H1 (cell line): ENCODE data around the gene OR2T4. TPM values are rescaled to one million over a fixed set of nuclear protein-coding genes. Genes with fewer than 3 reads are reported as not detected.

Experiments used
- CTCF ChIA-PET: fragments of 300-600 bp; sonication (Branson Sonifier 250); formaldehyde crosslinking; loops from one replicate; lab custom pipeline; 2021; ENCODE audit not compliant: partially characterized antibody; lab: Charles Lee
- POLR2A ChIA-PET: fragments of 300-600 bp; sonication (Branson Sonifier 250); formaldehyde crosslinking; loops from one replicate; lab custom pipeline; 2021; ENCODE audit warnings: inconsistent platforms; ENCODE audit not compliant: partially characterized antibody; lab: Charles Lee
- DNase-seq, 2 experiments: peaks; one replicate each; pipeline versions ENCODE4 v3.0.0 to v3.0.0-alpha.2; 2010 to 2022; ENCODE audit warnings: low spot score in 2 of 2, low read depth in 1 of 2, mixed read lengths in 1 of 2
- FAIRE-seq: peaks from 2 replicates; lab custom pipeline; 2011; peaks lifted over from hg19 to GRCh38; lab: Jason Lieb, UNC
- H2AFZ ChIP-seq: 2 replicates; pipeline ENCODE4 v1.8.1; 2012; ENCODE audit warnings: low read length, inconsistent platforms
- H2AK5ac ChIP-seq: 2 replicates; pipeline ENCODE4 v1.6.1; 2013; ENCODE audit warnings: low read depth, low read length
- H2BK120ac ChIP-seq: replicated peaks from 2 replicates; pipeline ENCODE3; 2013; ENCODE audit warnings: low read depth, low read length, inconsistent platforms
- H2BK12ac ChIP-seq: 2 replicates; pipeline ENCODE4 v1.6.1; 2013; ENCODE audit warnings: low read depth, low read length
- H2BK15ac ChIP-seq: 2 replicates; pipeline ENCODE4 v1.6.1; 2013; ENCODE audit warnings: low read length
- H2BK20ac ChIP-seq: 2 replicates; pipeline ENCODE4 v1.6.1; 2013; ENCODE audit warnings: low read length
- H2BK5ac ChIP-seq: 2 replicates; pipeline ENCODE4 v1.6.1; 2013; ENCODE audit warnings: low read depth, low read length
- H3K14ac ChIP-seq: 2 replicates; pipeline ENCODE4 v1.6.1; 2013; ENCODE audit warnings: inconsistent platforms; ENCODE audit not compliant: insufficient read length
- H3K18ac ChIP-seq: 2 replicates; pipeline ENCODE4 v1.6.1; 2013; ENCODE audit warnings: low read length; ENCODE audit errors: extremely low read depth
- H3K23ac ChIP-seq: 2 replicates; pipeline ENCODE4 v1.6.1; 2013; ENCODE audit warnings: inconsistent platforms; ENCODE audit not compliant: insufficient read length
- H3K23me2 ChIP-seq: 2 replicates; pipeline ENCODE4 v1.6.1; 2013; ENCODE audit warnings: low read depth, low read length
- H3K27ac ChIP-seq: 2 replicates; pipeline ENCODE4 v1.6.1; 2011; ENCODE audit warnings: low read depth, low read length, inconsistent platforms
- H3K27me3 ChIP-seq, 4 experiments: replicated peaks in 1 of 4; 1 replicate in 1 of 4; 2 replicates in 3 of 4; pipeline versions ENCODE4 v1.6.1 to v1.8.1; 2011 to 2013; ENCODE audit warnings: low read length in 3 of 4, mild to moderate bottlenecking in 3 of 4, inconsistent platforms in 2 of 4, mixed read lengths in 2 of 4, moderate library complexity in 1 of 4; ENCODE audit not compliant: control insufficient read depth in 3 of 4, insufficient read depth in 3 of 4; ENCODE audit errors: extremely low read depth in 1 of 4
- H3K36me3 ChIP-seq, 4 experiments: 2 replicates each; pipeline versions ENCODE4 v1.6.1 to v1.8.1; 2011 to 2013; ENCODE audit warnings: mild to moderate bottlenecking in 4 of 4, low read length in 3 of 4, moderate library complexity in 2 of 4, control low read depth in 1 of 4, inconsistent platforms in 1 of 4; ENCODE audit not compliant: insufficient read depth in 4 of 4, control insufficient read depth in 2 of 4
- H3K4ac ChIP-seq: replicated peaks from 2 replicates; pipeline ENCODE3; 2013; ENCODE audit warnings: low read length, low read depth, mixed read lengths, inconsistent platforms; ENCODE audit not compliant: insufficient read length
- H3K4me1 ChIP-seq, 4 experiments: replicated peaks in 1 of 4; 1 replicate in 1 of 4; 2 replicates in 3 of 4; pipeline versions ENCODE4 v1.6.1 to v1.8.1; 2011 to 2013; ENCODE audit warnings: low read length in 3 of 4, inconsistent platforms in 2 of 4, mixed read lengths in 1 of 4; ENCODE audit not compliant: insufficient read depth in 4 of 4, control insufficient read depth in 3 of 4
- H3K4me2 ChIP-seq, 2 experiments: 2 replicates each; pipeline versions ENCODE4 v1.6.1 to v1.8.1; 2011 to 2013; ENCODE audit warnings: low read depth in 2 of 2, low read length in 2 of 2, control low read depth in 1 of 2, inconsistent platforms in 1 of 2, mild to moderate bottlenecking in 1 of 2; ENCODE audit not compliant: insufficient read depth in 1 of 2
- H3K4me3 ChIP-seq, 4 experiments: fragments of 200-600, 300-600 bp in 1 of 4; sonication (generic), shearing (Covaris generic), sonication (Bioruptor Twin) in 1 of 4; 2 replicates each; pipeline versions ENCODE4 v1.5.1 to v1.8.1; 2011 to 2016; ENCODE audit warnings: low read length in 4 of 4, low read depth in 3 of 4, control low read depth in 2 of 4, inconsistent platforms in 2 of 4, mild to moderate bottlenecking in 2 of 4, mixed read lengths in 1 of 4, moderate library complexity in 1 of 4; ENCODE audit not compliant: insufficient read depth in 2 of 4; ENCODE audit errors: extremely low read depth in 1 of 4
- H3K56ac ChIP-seq: replicated peaks from 2 replicates; pipeline ENCODE3; 2013; ENCODE audit warnings: low read depth, mild to moderate bottlenecking, mixed read lengths, low read length, inconsistent platforms; ENCODE audit not compliant: insufficient read length
- H3K79me1 ChIP-seq: 2 replicates; pipeline ENCODE4 v1.6.1; 2013; ENCODE audit warnings: low read depth, low read length, control low read depth
- H3K79me2 ChIP-seq, 2 experiments: 2 replicates each; pipeline versions ENCODE4 v1.6.1 to v1.8.1; 2012 to 2013; ENCODE audit warnings: low read length in 2 of 2, mild to moderate bottlenecking in 2 of 2, inconsistent platforms in 1 of 2; ENCODE audit not compliant: insufficient read depth in 2 of 2, control insufficient read depth in 1 of 2
- H3K9ac ChIP-seq, 4 experiments: replicated peaks in 1 of 4; 1 replicate in 1 of 4; 2 replicates in 3 of 4; pipeline versions ENCODE4 v1.6.1 to v1.8.1; 2011 to 2013; ENCODE audit warnings: low read depth in 3 of 4, low read length in 3 of 4, control low read depth in 2 of 4, mild to moderate bottlenecking in 2 of 4, moderate library complexity in 2 of 4, inconsistent platforms in 1 of 4; ENCODE audit errors: extremely low read depth in 1 of 4
- H3K9me3 ChIP-seq, 2 experiments: 2 replicates each; pipeline versions ENCODE4 v1.6.1 to v1.8.1; 2012 to 2013; ENCODE audit warnings: mild to moderate bottlenecking in 2 of 2, moderate library complexity in 2 of 2, control low read depth in 1 of 2, inconsistent platforms in 1 of 2, low read depth in 1 of 2, low read length in 1 of 2, mixed read lengths in 1 of 2; ENCODE audit not compliant: insufficient read depth in 2 of 2
- H4K20me1 ChIP-seq, 2 experiments: replicated peaks in 1 of 2; 2 replicates each; pipeline versions ENCODE3 to v1.8.1; 2011 to 2013; ENCODE audit warnings: inconsistent platforms in 2 of 2, low read length in 2 of 2, mild to moderate bottlenecking in 1 of 2; ENCODE audit not compliant: insufficient read depth in 2 of 2, control insufficient read depth in 1 of 2
- H4K5ac ChIP-seq: 2 replicates; pipeline ENCODE4 v1.6.1; 2013; ENCODE audit warnings: low read length, low read depth, mixed read lengths, inconsistent platforms; ENCODE audit not compliant: insufficient read length
- H4K8ac ChIP-seq: 2 replicates; pipeline ENCODE4 v1.8.0; 2013; ENCODE audit warnings: mild to moderate bottlenecking, moderate library complexity, low read length, inconsistent platforms; ENCODE audit not compliant: insufficient read depth; ENCODE audit errors: extremely low read depth
- H4K91ac ChIP-seq: replicated peaks from 2 replicates; pipeline ENCODE3; 2013; ENCODE audit warnings: low read length, mixed read lengths, inconsistent platforms; ENCODE audit not compliant: insufficient read length
- CTCF ChIP-seq, 3 experiments: IDR thresholded peaks; 1 replicate in 2 of 3; 2 replicates in 1 of 3; pipeline versions ENCODE4 v1.5.1 to v1.6.1; 2011; ENCODE audit warnings: low read length in 3 of 3, mild to moderate bottlenecking in 3 of 3, inconsistent platforms in 2 of 3, low read depth in 1 of 3, moderate library complexity in 1 of 3; ENCODE audit not compliant: insufficient read depth in 1 of 3; ENCODE audit errors: control extremely low read depth in 1 of 3
- EGR1 ChIP-seq: IDR thresholded peaks from 2 replicates; pipeline ENCODE4 v1.6.1; 2011; ENCODE audit warnings: low read depth, low read length, borderline replicate concordance
- EP300 ChIP-seq, 2 experiments: IDR thresholded peaks; 1 replicate in 1 of 2; 2 replicates in 1 of 2; pipeline ENCODE4 v1.6.1; 2011 to 2012; ENCODE audit warnings: low read depth in 2 of 2, low read length in 2 of 2, mild to moderate bottlenecking in 2 of 2, borderline replicate concordance in 1 of 2, inconsistent platforms in 1 of 2, moderate library complexity in 1 of 2
- JUND ChIP-seq: IDR thresholded peaks from 2 replicates; pipeline ENCODE4 v1.6.1; 2011; ENCODE audit warnings: mild to moderate bottlenecking, improper control_type of control experiment, low read length
- KDM4A ChIP-seq: IDR thresholded peaks from one replicate; pipeline ENCODE4 v1.7.1; 2012; ENCODE audit warnings: low read depth, mild to moderate bottlenecking, moderate library complexity, low read length, inconsistent platforms; ENCODE audit not compliant: severe bottlenecking
- PHF8 ChIP-seq: fragments of 200-600 bp; sonication (generic); conservative IDR thresholded peaks from 2 replicates; pipeline ENCODE4 v1.7.1; 2012; ENCODE audit warnings: low read depth, mild to moderate bottlenecking, inconsistent platforms, low read length, moderate library complexity
- RXRA ChIP-seq: IDR thresholded peaks from 2 replicates; pipeline ENCODE4 v1.6.1; 2011; ENCODE audit warnings: low read depth, mild to moderate bottlenecking, low read length, moderate library complexity; ENCODE audit not compliant: insufficient read depth
- SP1 ChIP-seq: IDR thresholded peaks from 2 replicates; pipeline ENCODE4 v1.6.1; 2011; ENCODE audit warnings: low read depth, low read length
- WGBS, 2 experiments: shearing (Covaris generic) in 1 of 2; methylation state at CpG; one replicate each; pipeline versions ENCODE4 v1.1.6 to v1.1.7; 2013 to 2015; ENCODE audit warnings: low lambda C conversion rate in 2 of 2, mixed read lengths in 2 of 2, inconsistent platforms in 1 of 2, low coverage in 1 of 2, missing lambda C conversion rate in 1 of 2; ENCODE audit not compliant: insufficient replicate concordance in 2 of 2, insufficient coverage in 1 of 2, insufficient read length in 1 of 2; ENCODE audit errors: extremely low coverage in 1 of 2, missing lambda C conversion rate in 1 of 2; 5-methylcytosine and 5-hydroxymethylcytosine counted together
- polyA plus RNA-seq, 7 experiments: library from polyadenylated mRNA; depleted of rRNA in 3 of 7; stranded (reverse) in 5 of 7; unstranded in 2 of 7; fragments of >200 nt in 5 of 7; fragments of 200-250 nt in 2 of 7; gene quantifications; 1 replicate in 5 of 7; 2 replicates in 1 of 7; 4 replicates in 1 of 7; pipeline versions ENCODE4 v1.2.1 to v1.2.3, GENCODE V29; 2011 to 2013; ENCODE audit warnings: missing spikeins in 2 of 7, mixed read lengths in 2 of 7
- total RNA-seq: library from RNA; stranded (reverse); fragmentation: NEBNext Ultra II Directional; extraction: Animal tissue kit (Norgen Biotek cat#: 25700); gene quantifications from 2 replicates; pipeline ENCODE4 v1.2.1, GENCODE V29; 2021

OR2T4 gene
- total and polyA plus RNA-seq, 2 of the 8 experiments (the other 6 are each of a cell fraction or from before 2014, with no cell fraction given), result not detected

GRCh38 chr1:248348475-248348874 is 13.0 kb upstream of the OR2T4 start, which contains the start of gene OR14C36:
OR14C36 (plus strand) TSS chr1:248348775; CDS start chr1:248348775, 0 bp downstream.
- Histone ChIP-seq H3K9ac (no peak within 1 kb of the TSS), H3K14ac (no peak within 1 kb of the TSS), H2AK5ac (no peak within 1 kb of the TSS), H2BK20ac (no peak within 1 kb of the TSS), H3K36me3 (no peaks in the 10 kb centered on the region), H3K23ac (no peak within 1 kb of the TSS), H2BK5ac (no peak within 1 kb of the TSS), H3K23me2 (no peaks in the 10 kb centered on the region), H2BK120ac (no peak within 1 kb of the TSS), H3K4ac (no peak within 1 kb of the TSS), H3K18ac (no peak within 1 kb of the TSS), H4K8ac (no peak within 1 kb of the TSS), H4K20me1 (no peaks in the 10 kb centered on the region), H2AFZ (no peak within 1 kb of the TSS), H2BK15ac (no peak within 1 kb of the TSS), H3K4me1 (no peaks in the 10 kb centered on the region), H3K4me3 (no peak within 1 kb of the TSS), H3K27me3 (no peaks in the 10 kb centered on the region; a peak in 1 of 7 replicates), H2BK12ac (no peak within 1 kb of the TSS), H3K56ac (no peak within 1 kb of the TSS), H3K79me1 (no peaks in the 10 kb centered on the region), H3K9me3 (peaks cover 44 to 57% of the 10 kb centered on the region in 2 experiments), H3K79me2 (no peaks in the 10 kb centered on the region), H3K27ac (no peak within 1 kb of the TSS), H3K4me2 (no peak within 1 kb of the TSS), H4K91ac (no peak within 1 kb of the TSS), H4K5ac (no peak within 1 kb of the TSS)
- WGBS, 2 experiments, result 83% methylated on average over 4 of the region's 4 CpGs; no CpG with 5 or more reads in 1 of the 2 experiments
- DNase-seq, result no peak
- ChIA-PET POLR2A (no interaction called here), CTCF (no interaction called here)
- FAIRE-seq, result no peak
- no peak for TF ChIP-seq RXRA
- TF ChIP-seq KDM4A, result no peak
- TF ChIP-seq CTCF (IDR thresholded peaks at IDR 0.05; ENCODE audit: control extremely low read depth in 1 of 3, insufficient read depth in 1 of 3, low read depth in 1 of 3, low read length in 3 of 3), result no peak
- TF ChIP-seq EP300 (IDR thresholded peaks at IDR 0.05; ENCODE audit: borderline replicate concordance in 1 of 2, low read depth in 2 of 2, low read length in 2 of 2), result no peak
- no peak for TF ChIP-seq PHF8
- no peak for TF ChIP-seq SP1
- no peak for TF ChIP-seq JUND
- no peak for TF ChIP-seq EGR1
